Myocyte (in vitro differentiated cells): ENCODE measurements around the gene MLLT1. TPM values are rescaled to one million over a fixed set of nuclear protein-coding genes. Genes with fewer than 3 reads are reported as not detected.
"Not testable (repeated sequence)": the region's sequence is repeated elsewhere in the genome, so short reads cannot be mapped to it uniquely, and the experiment has no call there.

Experiments used
- DNase-seq: peaks from one replicate; pipeline ENCODE4 v3.0.0-alpha.2; 2012; ENCODE audit warnings: low read depth
- polyA plus RNA-seq: library from polyadenylated mRNA; unstranded; fragments of >200 nt; gene quantifications from one replicate; pipeline ENCODE4 v1.2.1, GENCODE V29; 2012; ENCODE audit warnings: missing spikeins
- total RNA-seq: library from RNA; depleted of rRNA; stranded (reverse); fragments of >200 nt; gene quantifications from 2 replicates; pipeline ENCODE4 v1.2.3, GENCODE V29; 2014

Gene MLLT1, protein sequence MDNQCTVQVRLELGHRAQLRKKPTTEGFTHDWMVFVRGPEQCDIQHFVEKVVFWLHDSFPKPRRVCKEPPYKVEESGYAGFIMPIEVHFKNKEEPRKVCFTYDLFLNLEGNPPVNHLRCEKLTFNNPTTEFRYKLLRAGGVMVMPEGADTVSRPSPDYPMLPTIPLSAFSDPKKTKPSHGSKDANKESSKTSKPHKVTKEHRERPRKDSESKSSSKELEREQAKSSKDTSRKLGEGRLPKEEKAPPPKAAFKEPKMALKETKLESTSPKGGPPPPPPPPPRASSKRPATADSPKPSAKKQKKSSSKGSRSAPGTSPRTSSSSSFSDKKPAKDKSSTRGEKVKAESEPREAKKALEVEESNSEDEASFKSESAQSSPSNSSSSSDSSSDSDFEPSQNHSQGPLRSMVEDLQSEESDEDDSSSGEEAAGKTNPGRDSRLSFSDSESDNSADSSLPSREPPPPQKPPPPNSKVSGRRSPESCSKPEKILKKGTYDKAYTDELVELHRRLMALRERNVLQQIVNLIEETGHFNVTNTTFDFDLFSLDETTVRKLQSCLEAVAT
- 16.9 and 21.3 TPM in 2 replicates for total RNA-seq
- 27.4 TPM for polyA plus RNA-seq

DNA sequence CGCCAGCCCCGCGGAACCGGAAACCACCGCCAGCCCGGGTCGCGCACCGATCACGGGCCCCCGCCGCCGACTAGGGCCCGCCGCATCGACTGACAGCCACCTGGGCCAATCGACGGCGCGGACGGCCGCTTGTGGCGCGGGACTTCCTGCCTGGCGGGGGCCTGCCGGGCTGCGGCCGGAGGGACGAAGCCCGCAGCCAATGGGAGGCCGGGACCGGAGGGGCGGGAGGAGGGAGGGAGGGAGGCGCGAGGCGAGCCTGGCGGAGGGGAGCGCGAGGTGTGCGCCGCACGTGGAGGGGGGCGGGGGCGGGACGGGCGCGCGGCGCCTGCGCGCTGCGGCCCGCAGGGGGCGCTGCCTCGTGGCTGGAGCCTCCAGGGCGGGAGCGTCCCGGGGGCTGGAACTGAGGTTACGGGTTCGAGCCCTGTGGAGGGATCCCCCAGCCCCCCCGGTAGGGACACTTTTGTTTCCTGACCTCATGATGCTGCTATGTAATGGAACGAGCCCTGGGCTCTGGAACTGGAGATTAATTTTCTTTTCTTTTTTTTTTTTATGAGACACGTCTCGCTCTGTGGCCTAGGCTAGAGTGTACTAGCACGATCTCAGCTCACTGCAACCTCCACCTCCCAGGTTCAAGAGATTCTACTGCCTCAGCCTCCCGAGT lies at the start of gene MLLT1:
MLLT1 (minus strand) TSS at position 45 of the 661 bp plus-strand sequence. CDS start 191 bp downstream, outside the sequence.
- DNase-seq, result peak; percentile 97

DNA sequence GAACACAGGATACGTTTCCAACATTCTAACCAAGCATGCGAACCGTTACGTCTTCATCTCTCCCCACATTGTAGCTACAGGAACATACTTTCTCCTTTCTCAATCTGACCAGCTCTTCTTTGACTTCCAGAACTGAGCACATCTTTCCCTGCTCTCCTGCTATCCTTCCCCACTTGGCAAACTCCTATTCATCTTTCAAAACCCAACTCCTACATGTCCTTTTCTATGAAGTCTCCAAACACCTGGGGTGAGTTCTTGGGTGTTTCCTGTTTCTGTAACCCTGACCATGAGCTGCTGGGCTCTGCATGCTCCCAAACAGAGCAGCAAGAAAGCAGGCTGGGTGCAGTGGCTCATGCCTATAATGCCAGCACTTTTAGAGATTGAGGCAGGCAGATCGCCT lies 47.0 kb upstream of the MLLT1 start:
- no peak for DNase-seq

DNA sequence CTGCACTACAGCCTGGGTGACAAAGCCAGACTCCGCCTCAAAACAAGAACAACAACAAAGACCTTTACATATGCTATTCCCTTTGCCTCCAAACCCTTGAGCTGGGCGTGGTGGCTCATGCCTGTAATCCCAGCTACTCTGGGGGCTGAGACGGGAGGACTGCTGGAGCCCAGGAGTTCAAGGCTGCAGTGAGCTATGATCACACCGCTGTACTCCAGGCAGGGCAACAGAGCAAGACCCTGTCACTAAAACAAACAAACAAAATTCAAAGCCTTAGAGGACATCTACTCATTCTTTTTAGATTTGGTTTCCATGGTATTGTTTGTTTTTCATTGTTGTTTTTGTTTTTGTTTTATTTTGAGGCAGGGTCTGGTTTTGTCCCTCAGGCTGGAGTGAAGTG lies 45.8 kb upstream of the MLLT1 start:
- no peak for DNase-seq

GRCh38 chr19:6324757-6325156 lies 45.0 kb upstream of the MLLT1 start:
- DNase-seq, result no peak

DNA sequence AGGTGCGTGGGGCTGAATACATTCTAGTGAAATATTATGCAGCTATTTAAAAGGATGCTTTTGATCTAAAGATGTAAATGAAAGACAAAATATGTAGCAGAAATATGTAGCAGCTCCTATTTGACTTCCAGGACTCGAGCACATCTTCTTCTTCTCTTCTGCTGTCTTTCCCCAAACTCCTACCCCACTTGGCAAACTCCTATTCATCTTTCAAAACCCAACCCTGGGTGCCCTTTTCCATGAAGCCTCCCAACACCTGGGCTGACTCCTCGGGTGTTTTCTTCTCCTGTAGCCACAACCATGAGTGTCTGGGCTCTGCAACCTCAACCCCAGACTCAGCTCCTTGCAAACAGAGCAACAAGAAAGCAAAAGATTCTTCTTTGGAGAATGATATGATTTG lies 42.5 kb upstream of the MLLT1 start:
- no peak for DNase-seq

- DNase-seq, result no peak
These were observed 39.6 kb upstream of the MLLT1 start for GRCh38 chr19:6319376-6319775.

- DNase-seq, result no peak
These were observed 39.0 kb upstream of the MLLT1 start for GRCh38 chr19:6318772-6319171.

DNA sequence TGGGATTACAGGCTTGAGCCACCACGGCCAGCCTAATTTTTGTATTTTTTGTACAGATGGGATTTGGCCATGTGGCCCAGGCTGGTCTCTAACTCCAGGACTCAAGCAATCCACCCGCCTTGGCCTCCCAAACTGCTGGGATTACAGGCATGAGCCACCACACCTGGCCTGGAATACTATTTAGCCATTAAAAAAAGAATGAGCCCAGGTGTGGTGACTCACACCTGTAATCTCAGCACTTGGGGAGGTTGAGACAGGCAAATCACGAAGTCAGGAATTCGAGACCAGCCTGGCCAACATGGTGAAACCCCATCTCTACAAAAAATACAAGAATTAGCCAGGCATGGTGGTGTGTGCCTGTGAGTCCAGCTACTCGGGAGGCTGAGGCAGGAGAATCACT lies 35.9 kb upstream of the MLLT1 start:
- not testable (repeated sequence) for DNase-seq

GRCh38 chr19:6313398-6313969 lies 33.7 kb upstream of the MLLT1 start:
- DNase-seq, result no peak

DNA sequence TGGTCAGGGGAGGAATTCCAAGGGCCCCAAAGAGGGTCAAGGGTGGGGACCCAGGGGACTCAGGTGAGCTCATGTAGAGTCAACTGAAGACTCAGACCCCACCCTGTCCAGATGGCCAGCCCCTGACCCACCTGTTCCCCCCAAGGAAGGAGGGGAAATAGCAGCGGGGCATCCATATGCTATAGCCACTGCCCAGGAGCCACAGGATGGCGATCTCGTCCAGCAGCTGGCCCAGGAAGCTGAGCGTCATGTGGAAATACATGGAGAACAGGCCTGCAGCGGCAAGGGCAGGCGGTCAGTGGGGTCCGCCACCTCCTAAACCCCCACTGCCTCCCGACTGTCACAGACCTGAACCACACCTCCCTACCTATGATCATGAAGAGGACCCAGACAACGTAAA lies 32.2 kb upstream of the MLLT1 start:
- DNase-seq, result no peak

- DNase-seq, result no peak
These were observed 18.6 kb upstream of the MLLT1 start for GRCh38 chr19:6298413-6298812.

DNA sequence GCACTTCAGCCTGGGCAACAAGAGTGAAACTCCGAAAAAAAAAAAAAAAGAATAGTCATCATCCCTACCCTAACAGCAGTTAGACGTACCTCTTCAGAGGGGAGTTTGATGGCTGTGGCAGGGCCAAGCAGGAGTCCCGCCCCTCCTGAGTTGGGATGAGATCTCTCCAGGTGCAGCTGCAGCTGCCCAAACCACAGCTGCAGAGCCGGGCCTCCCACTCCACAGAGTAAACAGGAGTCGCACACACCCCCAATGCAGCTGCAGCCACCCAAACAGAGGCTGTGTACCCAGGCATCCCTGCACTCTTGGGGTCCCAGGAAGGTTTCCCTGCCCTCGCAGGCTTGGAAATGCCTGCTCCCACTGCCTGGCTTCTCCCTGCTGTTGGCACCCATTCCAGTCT lies 17.4 kb upstream of the MLLT1 start:
- no peak for DNase-seq

DNA sequence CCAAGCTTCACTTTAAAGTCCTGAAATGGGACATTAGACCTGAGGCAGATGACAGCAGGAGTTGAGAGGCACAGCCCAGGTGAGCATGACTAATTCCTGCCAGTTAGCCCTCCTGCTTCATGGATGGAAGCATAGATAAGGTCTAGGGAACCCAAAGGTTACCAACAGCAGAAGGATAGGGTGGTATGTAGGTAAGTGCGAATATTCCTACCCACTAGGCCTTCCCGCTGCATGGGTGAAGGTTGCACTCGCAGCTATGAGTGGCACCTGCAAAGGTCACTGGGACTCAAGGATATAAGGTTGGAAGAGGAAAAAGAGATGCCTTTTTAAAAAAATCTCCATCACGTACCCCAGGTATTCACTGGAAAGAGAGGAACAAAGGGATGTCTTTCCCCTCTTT lies 12.2 kb upstream of the MLLT1 start:
- DNase-seq, result no peak

DNA sequence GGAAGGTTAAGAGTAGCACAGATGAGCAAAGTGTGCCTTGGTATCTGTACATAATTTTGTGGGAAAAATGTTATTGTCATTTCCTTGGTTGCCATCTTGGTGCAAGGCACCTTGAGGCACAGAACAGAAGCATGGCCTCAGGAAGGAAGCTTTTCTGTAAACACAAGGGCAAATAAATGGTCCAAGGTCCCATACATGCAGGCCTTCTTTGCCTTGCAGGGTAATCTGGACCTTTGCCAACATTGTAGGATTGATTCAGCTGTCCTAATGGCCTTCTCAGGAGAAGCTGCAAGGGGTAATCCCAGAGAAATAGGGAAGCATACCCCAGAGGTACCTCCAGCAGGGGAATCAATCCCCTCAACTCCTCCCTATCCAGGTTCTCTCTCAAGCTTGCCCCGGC lies 9.0 kb upstream of the MLLT1 start:
- DNase-seq, result no peak

GRCh38 chr19:6287269-6287885 lies 7.6 kb upstream of the MLLT1 start:
- DNase-seq, result no peak

GRCh38 chr19:6286676-6287075 lies 6.9 kb upstream of the MLLT1 start:
- DNase-seq, result no peak

DNA sequence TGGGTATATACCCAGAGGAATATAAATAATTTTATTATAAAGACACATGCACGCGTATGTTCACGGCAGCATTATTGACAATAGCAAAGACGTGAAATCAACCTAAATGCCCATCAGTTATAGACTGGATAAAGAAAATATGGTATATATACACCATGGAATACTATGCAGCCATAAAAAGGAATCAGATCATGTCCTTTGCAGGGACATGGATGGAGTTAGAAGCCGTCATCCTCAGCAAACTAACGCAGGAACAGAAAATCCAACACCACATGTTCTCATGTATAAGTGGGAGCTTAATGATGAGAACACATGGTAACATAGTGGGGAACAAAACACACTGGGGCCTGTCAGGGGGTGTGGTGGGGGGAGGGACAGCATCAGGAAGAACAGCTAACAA lies 2.6 kb upstream of the MLLT1 start:
- not testable (repeated sequence) for DNase-seq

- DNase-seq, result no peak
These were observed 200 bp downstream of the MLLT1 start for GRCh38 chr19:6279620-6279930.

GRCh38 chr19:6278740-6279619 lies 795 bp downstream of the MLLT1 start:
- DNase-seq, result no peak

- no peak for DNase-seq
These were observed 1.7 kb downstream of the MLLT1 start for GRCh38 chr19:6278051-6278450.

GRCh38 chr19:6276447-6276846 lies 3.3 kb downstream of the MLLT1 start:
- peak; percentile 73 for DNase-seq
